ENCODE measurements around the gene BCL2L15. TPM values are rescaled to one million over a fixed set of nuclear protein-coding genes. Genes with fewer than 3 reads are reported as not detected.
"Not testable (repeated sequence)": the region's sequence is repeated elsewhere in the genome, so short reads cannot be mapped to it uniquely, and the experiment has no call there.

The BCL2L15 gene
- total RNA-seq, 2 donors from 2014 or later: 0.14 to 1.7 TPM

- Histone ChIP-seq H3K4me3 (no peak overlapping the region), H3K27ac (no peak overlapping the region), H3K27me3 (replicated peaks; ENCODE audit: insufficient read depth) (no peaks in the 10 kb centered on the region), H3K36me3 (no peaks in the 10 kb centered on the region), H3K9me3 (no peaks in the 10 kb centered on the region), H3K4me1 (ENCODE audit: control insufficient read depth in 1 of 2, low read depth in 2 of 2) (peaks cover 2 to 6% of the 10 kb centered on the region in 2 donors)
- ATAC-seq (ENCODE audit: insufficient number of reproducible peaks, low FRiP score, low read depth) (no peak), DNase-seq (ENCODE audit: low spot score) (no peak)
- no peak for TF ChIP-seq CTCF (IDR thresholded peaks at IDR 0.05)
Observed at GRCh38 chr1:113858418-113858817, 29.0 kb downstream of the BCL2L15 start.

- Histone ChIP-seq H3K36me3 (no peaks in the 10 kb centered on the region), H3K27ac (no peak overlapping the region), H3K4me1 (ENCODE audit: control insufficient read depth in 1 of 2, low read depth in 2 of 2) (peaks cover 2 to 6% of the 10 kb centered on the region in 2 donors), H3K9me3 (no peaks in the 10 kb centered on the region), H3K27me3 (replicated peaks; ENCODE audit: insufficient read depth) (no peaks in the 10 kb centered on the region), H3K4me3 (no peak overlapping the region)
- ATAC-seq (ENCODE audit: insufficient number of reproducible peaks, low FRiP score, low read depth) (no peak), DNase-seq (ENCODE audit: low spot score) (no peak)
- no peak for TF ChIP-seq CTCF (IDR thresholded peaks at IDR 0.05)
Observed at GRCh38 chr1:113857776-113858175, 29.6 kb downstream of the BCL2L15 start.

- ATAC-seq (ENCODE audit: insufficient number of reproducible peaks, low FRiP score, low read depth) (no peak), DNase-seq (ENCODE audit: low spot score) (no peak)
- TF ChIP-seq CTCF (IDR thresholded peaks at IDR 0.05): no peak
- Histone ChIP-seq H3K36me3 (no peaks in the 10 kb centered on the region), H3K27ac (no peak overlapping the region), H3K4me1 (ENCODE audit: control insufficient read depth in 1 of 2, low read depth in 2 of 2) (peaks cover 2 to 6% of the 10 kb centered on the region in 2 donors), H3K4me3 (no peak overlapping the region), H3K27me3 (replicated peaks; ENCODE audit: insufficient read depth) (no peaks in the 10 kb centered on the region), H3K9me3 (no peaks in the 10 kb centered on the region)
Observed at GRCh38 chr1:113856401-113856790, 31.0 kb downstream of the BCL2L15 start.

DNA sequence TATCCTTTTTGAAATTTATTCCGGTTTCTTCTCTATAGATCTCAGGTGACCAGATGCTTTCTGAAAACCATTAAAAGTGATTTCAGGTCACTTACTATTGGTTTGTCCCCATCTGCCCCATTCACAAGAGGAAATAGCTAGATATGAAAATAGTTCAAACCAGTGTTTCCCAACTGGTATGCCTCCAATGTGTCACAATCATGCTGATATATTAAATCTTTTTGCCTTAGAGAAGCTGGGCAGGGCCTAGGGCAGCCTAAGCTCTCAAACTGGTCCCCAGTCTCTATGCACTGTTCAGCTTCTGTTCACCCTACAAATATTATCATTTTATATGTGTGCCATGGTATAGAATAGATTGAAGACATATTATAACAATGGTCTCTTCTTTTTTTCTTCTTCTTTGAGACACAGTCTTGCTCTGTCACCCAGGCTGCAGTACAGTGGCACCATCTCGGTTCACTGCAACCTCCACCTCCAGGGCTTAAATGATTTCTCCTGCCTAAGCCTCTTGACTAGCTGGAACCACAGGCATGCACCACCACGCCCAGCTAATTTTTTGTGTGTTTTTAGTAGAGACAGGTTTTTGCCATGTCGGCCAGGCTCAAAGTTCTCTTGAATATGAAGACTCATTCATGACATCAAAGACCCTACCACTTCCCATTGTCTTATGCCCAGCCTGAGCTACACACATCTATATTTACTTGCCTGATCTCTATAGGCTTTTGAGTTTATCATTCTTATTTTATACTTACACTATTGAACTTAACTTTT, 31.6 kb downstream of the BCL2L15 start:
- no peak overlapping the region for H3K27ac ChIP-seq
- H3K27me3 ChIP-seq (replicated peaks; ENCODE audit: insufficient read depth): no peaks in the 10 kb centered on the region
- no peak overlapping the region for H3K4me3 ChIP-seq
- no peak for DNase-seq (ENCODE audit: low spot score)
- H3K36me3 ChIP-seq: no peaks in the 10 kb centered on the region
- no peak for ATAC-seq (ENCODE audit: insufficient number of reproducible peaks, low FRiP score, low read depth)
- H3K9me3 ChIP-seq: no peaks in the 10 kb centered on the region
- TF ChIP-seq CTCF (IDR thresholded peaks at IDR 0.05): no peak
- peaks cover under 1 to 2% of the 10 kb centered on the region in 2 donors for H3K4me1 ChIP-seq (ENCODE audit: control insufficient read depth in 1 of 2, low read depth in 2 of 2)

- Histone ChIP-seq H3K36me3 (no peaks in the 10 kb centered on the region), H3K27ac (no peak overlapping the region), H3K4me1 (ENCODE audit: control insufficient read depth in 1 of 2, low read depth in 2 of 2) (no peaks in the 10 kb centered on the region), H3K9me3 (no peaks in the 10 kb centered on the region), H3K27me3 (replicated peaks; ENCODE audit: insufficient read depth) (no peaks in the 10 kb centered on the region), H3K4me3 (no peak overlapping the region)
- TF ChIP-seq CTCF (IDR thresholded peaks at IDR 0.05): no peak
- ATAC-seq (ENCODE audit: insufficient number of reproducible peaks, low FRiP score, low read depth) (no peak), DNase-seq (ENCODE audit: low spot score) (no peak)
Observed at GRCh38 chr1:113854234-113854633, 33.1 kb downstream of the BCL2L15 start.

DNA sequence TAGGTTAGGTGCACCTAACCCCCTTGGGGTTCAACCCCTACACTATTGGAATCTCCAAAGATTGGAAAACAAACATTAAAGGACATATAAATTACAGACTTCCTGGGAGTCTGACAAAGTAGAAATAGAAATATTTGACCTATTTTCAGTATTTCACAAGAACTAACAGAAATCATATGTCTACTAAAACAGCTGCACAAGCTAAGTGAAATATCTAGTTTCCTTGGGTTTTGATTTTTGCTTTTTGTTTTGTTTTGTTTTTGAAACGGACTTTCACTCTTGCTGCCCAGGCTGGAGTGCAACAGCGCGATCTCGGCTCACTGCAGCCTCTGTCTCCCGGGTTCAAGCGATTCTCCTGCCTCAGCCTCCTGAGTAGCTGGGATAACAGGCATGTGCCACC, 34.7 kb downstream of the BCL2L15 start:
- not testable (repeated sequence) for H3K4me3 ChIP-seq; DNase-seq (ENCODE audit: low spot score); H3K36me3 ChIP-seq; ATAC-seq (ENCODE audit: insufficient number of reproducible peaks, low FRiP score, low read depth); H3K4me1 ChIP-seq (ENCODE audit: control insufficient read depth in 1 of 2, low read depth in 2 of 2); H3K9me3 ChIP-seq; H3K27ac ChIP-seq; H3K27me3 ChIP-seq (replicated peaks; ENCODE audit: insufficient read depth)
